Mononuclear cell (primary cell): ENCODE results near the gene TYMS. TPM values are rescaled to one million over a fixed set of nuclear protein-coding genes. Genes with fewer than 3 reads are reported as not detected.

Source experiments
- H3K27me3 ChIP-seq: 2 replicates; pipeline ENCODE4 v1.6.0; 2011; ENCODE audit warnings: low read length, control low read depth; ENCODE audit not compliant: insufficient read depth
- H3K4me1 ChIP-seq: 2 replicates; pipeline ENCODE4 v1.5.1; 2011; ENCODE audit warnings: mild to moderate bottlenecking, low read length, control low read depth; ENCODE audit not compliant: insufficient read depth
- H3K4me3 ChIP-seq: 2 replicates; pipeline ENCODE4 v1.5.1; 2011; ENCODE audit warnings: mild to moderate bottlenecking, low read length, moderate library complexity
- H3K9me3 ChIP-seq: 2 replicates; pipeline ENCODE4 v1.5.1; 2011; ENCODE audit warnings: low read depth, mild to moderate bottlenecking, control low read depth, low read length
- total RNA-seq: library from RNA; depleted of rRNA; stranded (reverse); fragments of >200 nt; gene quantifications from one replicate; pipeline ENCODE4 v1.2.3, GENCODE V29; 2012

Gene TYMS
- total RNA-seq, 1 donor = 0.63 TPM

GRCh38 chr18:706405-706804, 49.0 kb downstream of the TYMS start:
- H3K4me1 ChIP-seq = peaks cover 8% of the 10 kb centered on the region
- no peak overlapping the region for H3K4me3 ChIP-seq
- H3K9me3 ChIP-seq = no peaks in the 10 kb centered on the region
- no peaks in the 10 kb centered on the region for H3K27me3 ChIP-seq

GRCh38 chr18:708096-708495, 50.6 kb downstream of the TYMS start:
- peaks cover 3% of the 10 kb centered on the region for H3K27me3 ChIP-seq
- peaks cover 15% of the 10 kb centered on the region for H3K4me1 ChIP-seq
- no peak overlapping the region for H3K4me3 ChIP-seq
- H3K9me3 ChIP-seq = no peaks in the 10 kb centered on the region

GRCh38 chr18:709771-710170, 52.3 kb downstream of the TYMS start:
- Histone ChIP-seq H3K4me3 (no peak overlapping the region), H3K9me3 (no peaks in the 10 kb centered on the region), H3K4me1 (peaks cover 15% of the 10 kb centered on the region), H3K27me3 (peaks cover 3% of the 10 kb centered on the region)

- Histone ChIP-seq H3K27me3 (peaks cover 3% of the 10 kb centered on the region), H3K4me1 (peaks cover 15% of the 10 kb centered on the region), H3K9me3 (no peaks in the 10 kb centered on the region), H3K4me3 (peak overlapping the region; percentile 45)
These were observed 53.2 kb downstream of the TYMS start for GRCh38 chr18:710418-711300.

GRCh38 chr18:711310-711656, 53.8 kb downstream of the TYMS start:
- Histone ChIP-seq H3K4me1 (peaks cover 15% of the 10 kb centered on the region), H3K4me3 (peak overlapping the region; percentile 45), H3K9me3 (no peaks in the 10 kb centered on the region), H3K27me3 (peaks cover 3% of the 10 kb centered on the region)

GRCh38 chr18:711657-712400, 54.4 kb downstream of the TYMS start:
- peaks cover 15% of the 10 kb centered on the region for H3K4me1 ChIP-seq
- peaks cover 3% of the 10 kb centered on the region for H3K27me3 ChIP-seq
- H3K4me3 ChIP-seq = peak overlapping the region; percentile 45
- no peaks in the 10 kb centered on the region for H3K9me3 ChIP-seq

GRCh38 chr18:712401-713134, 55.1 kb downstream of the TYMS start, which contains the start of gene ENOSF1:
Gene ENOSF1, minus strand, starts transcription at chr18:712630. Its CDS starts 43 bp downstream, at chr18:712587.
- H3K4me1 ChIP-seq = peaks cover 15% of the 10 kb centered on the region
- H3K9me3 ChIP-seq = no peaks in the 10 kb centered on the region
- peak within 1 kb of the TSS; percentile 45 for H3K4me3 ChIP-seq
- peaks cover 3% of the 10 kb centered on the region for H3K27me3 ChIP-seq

GRCh38 chr18:713135-713490, 55.7 kb downstream of the TYMS start:
- Histone ChIP-seq H3K4me3 (no peak overlapping the region), H3K9me3 (no peaks in the 10 kb centered on the region), H3K27me3 (peaks cover 3% of the 10 kb centered on the region), H3K4me1 (peaks cover 15% of the 10 kb centered on the region)

- no peaks in the 10 kb centered on the region for H3K9me3 ChIP-seq
- H3K4me1 ChIP-seq = peaks cover 15% of the 10 kb centered on the region
- H3K4me3 ChIP-seq = no peak overlapping the region
- peaks cover 3% of the 10 kb centered on the region for H3K27me3 ChIP-seq
These were observed 58.2 kb downstream of the TYMS start for GRCh38 chr18:715626-716025.

GRCh38 chr18:717003-717402, 59.5 kb downstream of the TYMS start:
- Histone ChIP-seq H3K9me3 (no peaks in the 10 kb centered on the region), H3K4me3 (no peak overlapping the region)

More at GRCh38 chr18:717003-717402, 59.5 kb downstream of the TYMS start:
- H3K27me3 ChIP-seq = peaks cover 3% of the 10 kb centered on the region
- H3K4me1 ChIP-seq = peaks cover 1% of the 10 kb centered on the region

Other genes starting within 250 kb of the TYMS start
- 0.21 TPM for gene COLEC12, start 157.0 kb upstream of the TYMS start, total RNA-seq
- gene CETN1, start 77.3 kb upstream of the TYMS start, total RNA-seq = 0.10 TPM
- gene CLUL1, start 60.7 kb upstream of the TYMS start, total RNA-seq = not detected
- gene ENOSF1, start 55.0 kb downstream of the TYMS start, total RNA-seq = 16.1 TPM
- 53.4 TPM for gene YES1, start 154.6 kb downstream of the TYMS start, total RNA-seq
- not detected for gene ADCYAP1, start 247.2 kb downstream of the TYMS start, total RNA-seq